ENCODE measurements around the gene PERM1.
"Not testable (repeated sequence)": the region's sequence is repeated elsewhere in the genome, so short reads cannot be mapped to it uniquely, and the experiment has no call there.

PERM1 gene

GRCh38 chr1:981955-982558 lies at the start of gene PERM1:
Gene PERM1, minus strand, starts transcription at chr1:982093. Its CDS starts 1,064 bp downstream, at chr1:981029.
- DNase-seq = no peak

GRCh38 chr1:1030867-1031658 lies 49.2 kb upstream of the PERM1 start:
- not testable (repeated sequence) for DNase-seq

GRCh38 chr1:1027791-1028190 lies 45.9 kb upstream of the PERM1 start:
- DNase-seq = no peak

GRCh38 chr1:1026599-1027413 lies 44.9 kb upstream of the PERM1 start:
- DNase-seq = no peak

- DNase-seq = no peak
Observed at GRCh38 chr1:1025730-1026129, 43.8 kb upstream of the PERM1 start.

GRCh38 chr1:1024771-1025699 lies 43.1 kb upstream of the PERM1 start:
- no peak for DNase-seq

GRCh38 chr1:1024149-1024770 lies 42.4 kb upstream of the PERM1 start:
- DNase-seq = no peak

GRCh38 chr1:1023700-1024099 lies 41.8 kb upstream of the PERM1 start:
- no peak for DNase-seq

- no peak for DNase-seq
Observed at GRCh38 chr1:1022302-1023009, 40.6 kb upstream of the PERM1 start.

- DNase-seq = no peak
Observed at GRCh38 chr1:1021920-1022259, 40.0 kb upstream of the PERM1 start.

GRCh38 chr1:1021010-1021919 lies 39.4 kb upstream of the PERM1 start:
- no peak for DNase-seq

- no peak for DNase-seq
Observed at GRCh38 chr1:1020415-1021009, 38.6 kb upstream of the PERM1 start.

GRCh38 chr1:1020000-1020404 lies 38.1 kb upstream of the PERM1 start, which contains the start of gene AGRN:
Gene AGRN, plus strand, starts transcription at chr1:1020120. Its CDS starts 53 bp downstream, at chr1:1020173.
- no peak for DNase-seq

- no peak for DNase-seq
Observed at GRCh38 chr1:1019122-1019999, 37.5 kb upstream of the PERM1 start.

- not testable (repeated sequence) for DNase-seq
Observed at GRCh38 chr1:1018321-1018685, 36.4 kb upstream of the PERM1 start.

- not testable (repeated sequence) for DNase-seq
Observed at GRCh38 chr1:1017397-1018320, 35.8 kb upstream of the PERM1 start.

- no peak for DNase-seq
Observed at GRCh38 chr1:1014799-1015681, 33.1 kb upstream of the PERM1 start.
